Stimulated activated CD8-positive, alpha-beta memory T cell treated with anti-CD3 and anti-CD28 coated beads, Interleukin-4, amount 100 ng/mL, for 1 hour (primary cell): ENCODE results near the gene OSCP1.
A peak's percentile ranks its signal among the peaks of the same experiment; 100 is the strongest.

Experiments used
- DNase-seq, 2 donors: peaks; one replicate each; pipeline ENCODE4 v3.0.0-alpha.2; 2020; ENCODE audit warnings: low read depth in 2 of 2, low spot score in 1 of 2

Gene OSCP1

DNA sequence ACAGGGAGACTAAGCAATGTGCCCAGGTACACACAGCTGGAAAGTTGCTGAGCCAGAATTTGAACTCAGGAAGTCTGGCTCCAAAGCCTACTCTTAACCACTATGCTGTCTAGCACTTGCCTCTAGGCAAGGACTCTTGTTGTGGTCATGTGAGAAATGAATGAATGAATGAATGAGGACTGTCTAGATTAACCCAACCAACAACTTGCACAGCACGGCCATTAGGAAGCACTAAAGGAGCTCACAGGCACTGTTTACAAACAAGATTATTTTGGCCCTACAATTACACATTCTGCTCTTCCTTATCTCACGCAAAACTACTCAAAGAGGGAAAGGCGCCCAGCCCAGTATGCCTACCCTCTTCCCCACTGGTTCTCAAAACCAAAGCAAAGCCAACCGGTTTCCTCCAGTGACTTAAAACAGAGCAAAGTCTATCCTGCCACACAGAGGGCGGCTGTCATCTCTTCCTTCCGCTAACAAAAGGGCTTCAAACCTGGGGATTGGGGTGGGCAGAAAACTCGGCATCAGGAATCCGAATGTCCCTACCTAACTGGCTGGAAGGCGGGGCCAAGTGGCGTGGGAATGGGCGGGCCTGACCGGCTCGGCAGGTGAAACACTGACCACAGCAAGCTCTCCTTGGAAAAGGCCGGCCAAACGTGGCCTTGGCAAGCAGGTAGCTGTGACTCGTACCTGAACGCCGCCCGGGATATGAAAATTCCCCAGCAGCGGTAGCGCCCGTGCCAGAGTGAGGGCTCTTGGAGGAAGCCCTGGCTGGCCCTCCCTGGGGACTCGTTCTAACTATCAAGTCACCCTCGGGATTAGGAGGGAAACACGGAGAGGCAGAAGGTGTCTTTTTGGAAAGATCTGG is 65.5 kb downstream of the OSCP1 start:
- DNase-seq = no peak

GRCh38 chr1:36383240-36383639 is 67.0 kb downstream of the OSCP1 start:
- DNase-seq = no peak

DNA sequence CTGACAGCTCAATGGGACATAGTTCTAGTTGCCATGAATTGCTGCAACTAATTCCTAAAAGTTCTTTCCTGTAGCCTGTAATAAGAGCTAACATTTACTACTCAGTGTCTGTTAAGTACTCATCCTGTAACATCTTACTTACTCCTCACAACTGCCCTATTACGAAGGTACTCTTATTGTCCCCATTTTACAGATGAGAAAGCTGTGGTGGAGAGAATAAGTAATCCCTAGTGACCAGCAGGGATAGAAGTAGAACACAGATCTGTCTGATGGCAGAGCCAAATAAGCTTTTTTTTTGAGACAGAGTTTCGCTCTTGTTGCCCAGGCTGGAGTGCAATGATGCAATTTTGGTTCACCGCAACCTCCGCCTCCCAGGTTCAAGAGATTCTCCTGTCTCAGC is 67.6 kb downstream of the OSCP1 start:
- DNase-seq = no peak

DNA sequence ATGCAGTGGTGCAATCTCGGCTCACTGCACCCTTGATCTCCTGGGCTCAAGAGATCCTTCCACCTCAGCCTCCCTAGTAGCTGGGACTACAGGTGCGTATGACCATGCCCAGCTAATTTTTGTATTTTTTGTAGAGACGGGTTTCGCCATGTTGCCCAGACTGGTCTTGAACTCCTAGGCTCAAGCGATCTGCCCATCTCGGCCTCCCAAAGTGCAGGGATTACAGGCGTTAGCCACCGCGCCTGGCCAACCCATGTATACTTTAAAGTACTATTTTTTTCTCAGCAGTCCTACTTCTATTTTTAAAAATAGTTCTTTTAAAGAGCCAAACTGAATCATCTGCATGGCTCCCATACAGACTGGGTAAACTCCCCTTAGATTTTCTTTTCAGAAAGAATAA is 68.0 kb downstream of the OSCP1 start:
- DNase-seq = no peak

- no peak for DNase-seq
Measured at GRCh38 chr1:36381405-36381804, 68.8 kb downstream of the OSCP1 start.

GRCh38 chr1:36380782-36381181 is 69.5 kb downstream of the OSCP1 start:
- DNase-seq = no peak

DNA sequence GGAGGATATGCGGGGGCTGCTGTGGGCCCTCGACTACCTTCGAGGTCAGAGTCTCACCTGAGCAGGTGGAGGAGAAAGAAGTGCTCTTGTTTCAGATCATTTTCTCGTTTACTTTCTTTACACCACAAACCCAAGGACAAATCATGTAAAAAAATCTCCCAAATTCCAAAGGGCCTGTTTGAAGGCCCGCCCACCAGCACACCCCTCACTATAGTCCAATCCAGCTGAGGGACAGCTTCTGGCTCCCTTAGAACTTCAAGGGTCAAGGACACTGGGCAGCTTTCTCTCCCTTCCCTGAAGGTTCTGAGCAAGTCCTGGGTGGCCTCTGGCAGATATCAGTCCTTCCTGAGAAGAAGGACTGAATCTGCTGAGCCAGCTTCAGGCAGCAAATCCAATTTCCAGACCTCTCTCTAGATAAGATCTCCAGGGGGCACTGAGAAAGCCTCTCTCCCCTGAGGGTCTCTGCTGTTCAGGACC is 70.1 kb downstream of the OSCP1 start:
- DNase-seq = no peak

DNA sequence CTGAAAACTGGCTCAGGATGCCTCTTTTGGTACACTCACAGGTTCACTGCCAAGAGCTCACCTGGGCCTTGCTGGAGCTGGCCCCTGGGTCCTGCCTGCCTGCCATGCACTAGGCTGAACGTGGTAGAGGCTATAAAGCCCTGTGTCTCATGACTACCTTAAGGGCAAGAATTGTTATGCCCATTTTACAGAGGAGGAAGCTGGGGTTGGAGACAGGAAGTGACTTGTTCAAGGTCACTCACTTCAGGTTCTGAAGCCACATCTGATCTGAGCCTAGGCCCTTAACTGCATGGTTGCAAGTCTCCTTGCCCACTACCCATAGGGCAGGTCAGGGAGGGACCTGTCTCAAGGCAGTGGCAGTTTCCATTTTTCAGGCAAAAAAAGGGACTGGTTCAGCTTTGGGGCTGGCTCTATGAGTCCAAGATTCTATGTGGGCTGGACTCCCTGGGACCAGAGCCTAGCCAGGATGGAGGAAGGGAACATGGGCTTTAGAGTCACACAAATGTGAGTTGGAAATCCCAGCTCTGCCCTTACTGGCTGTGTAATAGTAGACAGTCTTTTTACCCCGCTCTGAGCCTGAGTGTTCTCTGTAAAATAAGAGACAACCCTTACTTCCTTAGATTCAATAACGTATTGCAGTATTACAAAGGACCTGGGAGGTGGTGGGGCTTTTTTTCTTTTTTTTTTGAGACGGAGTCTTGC is 72.3 kb downstream of the OSCP1 start:
- no peak for DNase-seq

- DNase-seq = no peak
Measured at GRCh38 chr1:36372617-36373016, 77.6 kb downstream of the OSCP1 start.

GRCh38 chr1:36369061-36369861 is 81.0 kb downstream of the OSCP1 start:
- DNase-seq = peak; percentile 71 to 80
